ENCODE data around the gene TCF19. TPM values are rescaled to one million over a fixed set of nuclear protein-coding genes. Genes with fewer than 3 reads are reported as not detected.
A peak's percentile ranks its signal among the peaks of the same experiment; 100 is the strongest.

TCF19 gene
- total RNA-seq, 1 donor: 46.3 TPM

DNA sequence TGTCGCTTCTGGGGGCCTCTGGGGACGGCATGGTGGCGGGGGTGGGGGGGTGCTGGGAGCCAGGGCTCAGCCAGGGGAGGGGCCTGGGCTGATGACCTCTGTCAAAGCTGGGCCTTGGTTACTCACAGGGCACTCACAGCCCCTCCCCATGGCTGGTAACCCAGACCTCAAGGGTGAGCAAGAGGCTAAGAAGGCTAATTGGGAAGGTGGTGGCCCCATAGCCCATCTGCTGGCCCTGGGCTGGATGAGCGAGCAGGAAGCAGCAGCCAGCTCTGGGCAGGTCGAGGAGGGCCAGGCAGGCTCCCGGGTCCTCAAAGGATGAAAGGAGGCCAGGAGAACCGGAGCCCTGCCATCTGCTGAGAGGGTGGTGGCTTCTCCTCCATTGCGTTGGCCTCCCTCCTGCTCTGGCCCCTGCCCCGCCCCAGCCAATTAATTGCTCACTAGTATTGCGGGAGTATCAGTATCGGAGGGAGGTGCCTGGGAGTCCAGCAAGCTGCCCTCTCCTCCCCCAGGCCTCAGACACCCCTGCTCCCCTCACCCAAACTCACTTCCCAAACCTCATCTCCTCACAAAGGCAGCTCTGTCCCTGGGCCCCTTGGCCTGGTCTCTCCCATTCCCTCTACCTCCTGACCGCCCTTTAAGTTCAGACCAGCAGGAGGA is 37.1 kb upstream of the TCF19 start:
- H3K4me3 ChIP-seq (ENCODE audit: low read depth, low read length): no peak overlapping the region
- no peak for DNase-seq (ENCODE audit: low read depth)
- no peak for TF ChIP-seq CTCF (IDR thresholded peaks at IDR 0.05; ENCODE audit: insufficient read depth, low read length)

- no peak overlapping the region for H3K4me3 ChIP-seq (ENCODE audit: low read depth, low read length)
- DNase-seq (ENCODE audit: low read depth): peak; percentile 88
- no peak for TF ChIP-seq CTCF (IDR thresholded peaks at IDR 0.05; ENCODE audit: insufficient read depth, low read length)
Measured at GRCh38 chr6:31122791-31123706, 35.3 kb upstream of the TCF19 start.

DNA sequence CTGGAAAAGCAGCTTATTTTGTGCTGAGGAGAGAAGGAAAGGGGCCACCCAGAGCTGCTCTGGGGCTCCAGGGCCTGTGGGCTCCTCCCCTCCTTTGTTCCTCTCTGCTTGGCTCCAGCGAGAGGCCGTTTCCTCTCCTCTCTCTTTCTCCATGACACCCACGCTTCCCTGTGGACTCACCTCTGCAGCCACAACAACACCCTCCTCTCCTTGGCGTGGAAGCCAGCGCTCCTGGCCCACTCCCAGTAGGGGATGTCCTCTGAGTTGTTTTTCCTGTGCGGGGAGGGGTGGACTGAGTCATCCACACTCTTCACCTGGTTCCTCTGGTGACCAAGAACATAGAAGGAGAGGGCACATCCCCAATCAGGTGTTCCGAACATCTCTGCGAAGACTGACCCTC is 33.2 kb upstream of the TCF19 start:
- peak; percentile 56 for DNase-seq (ENCODE audit: low read depth)
- H3K4me3 ChIP-seq (ENCODE audit: low read depth, low read length): no peak overlapping the region
- no peak for TF ChIP-seq CTCF (IDR thresholded peaks at IDR 0.05; ENCODE audit: insufficient read depth, low read length)

DNA sequence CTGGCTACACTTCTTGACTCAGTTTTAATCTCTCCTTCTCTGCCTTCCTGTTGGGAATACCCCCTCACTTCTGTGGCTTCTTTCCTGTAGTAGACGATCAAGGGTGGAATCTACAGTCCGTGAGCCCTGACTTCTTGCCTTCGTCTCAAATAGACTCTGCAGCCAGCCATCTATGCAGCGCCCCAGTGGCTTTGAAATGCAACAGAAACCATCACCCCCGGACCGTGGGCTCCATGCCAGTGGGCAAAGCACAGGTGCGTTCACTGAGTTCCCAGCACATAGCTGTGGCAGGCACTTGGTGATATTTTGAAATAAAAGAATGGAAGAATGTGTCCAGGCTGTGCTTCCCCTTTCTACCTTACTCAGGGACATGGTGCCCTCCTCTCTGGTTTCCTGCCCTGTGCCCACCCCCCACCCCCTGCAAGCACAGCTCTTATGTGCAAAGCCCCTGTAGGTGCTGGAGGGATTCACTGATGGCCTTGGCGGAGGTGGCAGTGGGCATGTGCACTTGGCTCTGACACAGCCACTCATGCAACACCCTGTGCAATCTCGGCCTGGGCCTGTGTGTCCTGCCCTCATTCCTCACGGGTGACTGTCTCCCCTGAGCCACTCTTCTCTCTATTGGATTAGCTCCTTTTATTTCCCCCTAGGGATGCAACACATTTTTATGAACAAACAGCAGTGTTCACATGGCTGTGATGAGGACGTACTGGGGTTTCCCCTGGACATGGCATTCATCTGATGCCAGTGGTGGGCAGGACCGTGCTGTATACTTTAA is 32.6 kb upstream of the TCF19 start:
- TF ChIP-seq CTCF (IDR thresholded peaks at IDR 0.05; ENCODE audit: insufficient read depth, low read length): no peak
- peak; percentile 52 for DNase-seq (ENCODE audit: low read depth)
- H3K4me3 ChIP-seq (ENCODE audit: low read depth, low read length): no peak overlapping the region

- no peak overlapping the region for H3K4me3 ChIP-seq (ENCODE audit: low read depth, low read length)
- no peak for TF ChIP-seq CTCF (IDR thresholded peaks at IDR 0.05; ENCODE audit: insufficient read depth, low read length)
- DNase-seq (ENCODE audit: low read depth): no peak
Measured at GRCh38 chr6:31126396-31127175, 31.8 kb upstream of the TCF19 start.

DNA sequence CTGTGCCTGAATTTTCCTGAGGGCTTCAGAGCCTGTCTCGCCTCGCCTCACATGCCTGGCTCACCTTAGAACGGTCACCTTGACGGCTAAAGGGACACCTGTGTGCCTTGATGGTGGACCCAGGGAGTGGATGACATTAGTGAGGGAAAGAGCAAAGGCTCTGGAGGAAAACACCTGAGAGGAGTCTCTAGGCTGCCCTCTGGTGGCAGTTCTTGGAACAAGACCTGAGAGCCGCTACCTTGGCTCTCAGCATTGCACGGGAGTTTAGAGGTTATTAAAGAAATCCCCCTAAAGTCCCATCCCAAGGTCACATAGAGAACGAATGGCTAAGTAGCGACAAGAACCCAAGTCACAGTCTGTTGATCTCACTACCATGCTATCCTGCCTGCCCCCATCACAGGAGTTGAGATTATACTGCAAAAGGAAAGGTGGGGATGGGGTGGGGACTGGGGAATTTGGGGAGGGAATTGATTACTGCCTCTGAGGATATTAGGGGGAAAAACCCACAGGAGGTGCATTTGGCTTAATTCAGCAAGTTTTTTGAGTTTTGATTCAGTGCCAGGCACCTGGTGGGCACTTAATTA is 30.2 kb upstream of the TCF19 start:
- peak; percentile 87 for TF ChIP-seq CTCF (IDR thresholded peaks at IDR 0.05; ENCODE audit: insufficient read depth, low read length)
- DNase-seq (ENCODE audit: low read depth): peak; percentile 49
- H3K4me3 ChIP-seq (ENCODE audit: low read depth, low read length): no peak overlapping the region

Measured in fibroblast of the aortic adventitia (primary cell).